GM21723 (cell line): ENCODE measurements around the gene TRAPPC10.

ENCODE experiments used
- ATAC-seq: cut with Tn5 transposase; IDR thresholded peaks from one replicate; pipeline ENCODE4 v1.9.1; 2021; ENCODE audit warnings: mild to moderate bottlenecking, moderate library complexity; ENCODE audit not compliant: unreplicated experiment

The TRAPPC10 gene

GRCh38 chr21:44058981-44059380 is 46.9 kb downstream of the TRAPPC10 start:
- no peak for ATAC-seq

GRCh38 chr21:44059710-44060109 is 47.6 kb downstream of the TRAPPC10 start:
- ATAC-seq: no peak

GRCh38 chr21:44062380-44062779 is 50.3 kb downstream of the TRAPPC10 start:
- ATAC-seq: no peak

GRCh38 chr21:44063151-44063912 is 51.2 kb downstream of the TRAPPC10 start:
- ATAC-seq: no peak

- ATAC-seq: no peak
Observed at GRCh38 chr21:44064852-44065403, 52.8 kb downstream of the TRAPPC10 start.

GRCh38 chr21:44065428-44065827 is 53.3 kb downstream of the TRAPPC10 start:
- peak; percentile 76 for ATAC-seq

- no peak for ATAC-seq
Observed at GRCh38 chr21:44066116-44066515, 54.0 kb downstream of the TRAPPC10 start.

- no peak for ATAC-seq
Observed at GRCh38 chr21:44067011-44067839, 55.1 kb downstream of the TRAPPC10 start.

- no peak for ATAC-seq
Observed at GRCh38 chr21:44070391-44070790, 58.3 kb downstream of the TRAPPC10 start.

GRCh38 chr21:44071359-44072104 is 59.4 kb downstream of the TRAPPC10 start:
- no peak for ATAC-seq

GRCh38 chr21:44072111-44072510 is 60.0 kb downstream of the TRAPPC10 start:
- no peak for ATAC-seq

- ATAC-seq: no peak
Observed at GRCh38 chr21:44074315-44074958, 62.3 kb downstream of the TRAPPC10 start.

- no peak for ATAC-seq
Observed at GRCh38 chr21:44076316-44076715, 64.2 kb downstream of the TRAPPC10 start.

GRCh38 chr21:44078411-44078981 is 66.4 kb downstream of the TRAPPC10 start:
- no peak for ATAC-seq

GRCh38 chr21:44079446-44079845 is 67.3 kb downstream of the TRAPPC10 start:
- no peak for ATAC-seq

GRCh38 chr21:44079846-44080245 is 67.7 kb downstream of the TRAPPC10 start:
- no peak for ATAC-seq

GRCh38 chr21:44082648-44083440 is 70.7 kb downstream of the TRAPPC10 start:
- ATAC-seq: no peak

GRCh38 chr21:44083631-44084291 is 71.7 kb downstream of the TRAPPC10 start:
- ATAC-seq: no peak
